Measurements from ENCODE around the gene AUTS2.
A peak's percentile ranks its signal among the peaks of the same experiment; 100 is the strongest.

The AUTS2 gene

DNA sequence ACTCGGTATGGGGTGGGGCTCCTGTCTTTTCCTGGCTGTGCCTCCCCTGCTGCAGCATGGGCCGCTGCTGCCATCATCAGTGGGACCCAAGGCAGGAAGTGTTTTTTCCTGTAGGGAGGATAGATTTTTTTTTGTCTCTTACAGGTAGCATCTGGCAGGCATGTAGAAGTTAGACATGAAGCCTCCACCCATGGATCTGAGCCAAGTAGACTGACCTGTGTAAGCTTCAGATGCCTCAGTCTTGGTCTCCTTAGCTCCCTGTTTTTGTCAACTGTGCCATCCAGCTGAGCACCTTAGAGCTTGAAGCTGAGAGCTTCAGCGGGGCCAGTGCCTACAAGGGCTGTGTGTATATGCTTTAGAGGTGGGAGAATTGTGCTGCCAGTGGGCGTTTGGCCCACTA, 93.5 kb downstream of the AUTS2 start:
- no peaks in the 10 kb centered on the region for H3K27me3 Mint-ChIP-seq
- H3K9me3 Mint-ChIP-seq: no peaks in the 10 kb centered on the region
- H3K36me3 Mint-ChIP-seq (ENCODE audit: insufficient read depth): no peaks in the 10 kb centered on the region
- no peak overlapping the region for H3K4me3 Mint-ChIP-seq
- H3K27ac Mint-ChIP-seq (ENCODE audit: low read depth): no peak overlapping the region
- no peak for ATAC-seq (replicated peaks; ENCODE audit: extremely low read depth, poor library complexity, severe bottlenecking)
- DNase-seq (ENCODE audit: low spot score in 2 of 2): no peak
- H3K4me1 Mint-ChIP-seq: peaks cover 19% of the 10 kb centered on the region

DNA sequence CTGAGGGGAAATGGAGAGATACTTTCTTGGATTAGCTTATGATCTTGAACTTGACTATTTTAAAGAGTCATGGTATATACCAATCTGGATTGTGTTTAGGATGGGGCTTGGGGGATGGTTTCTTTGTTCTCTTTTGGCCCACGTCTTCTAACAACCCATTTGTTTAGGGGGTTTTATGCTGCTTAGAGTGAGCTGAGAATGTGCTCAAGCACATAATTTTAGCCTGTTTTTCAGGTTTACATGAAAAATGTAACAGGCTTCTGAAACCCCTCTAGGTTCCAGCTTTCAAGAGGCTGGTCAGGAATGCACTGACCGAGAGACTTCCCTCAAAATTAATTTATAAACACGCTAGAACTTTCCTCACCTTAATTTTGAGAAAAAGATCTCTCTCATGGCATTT, 94.3 kb downstream of the AUTS2 start:
- Mint-ChIP-seq H3K27me3 (no peaks in the 10 kb centered on the region), H3K27ac (ENCODE audit: low read depth) (no peak overlapping the region), H3K36me3 (ENCODE audit: insufficient read depth) (no peaks in the 10 kb centered on the region), H3K4me1 (peaks cover 28% of the 10 kb centered on the region), H3K4me3 (no peak overlapping the region), H3K9me3 (no peaks in the 10 kb centered on the region)
- DNase-seq (ENCODE audit: low spot score in 2 of 2) (no peak), ATAC-seq (replicated peaks; ENCODE audit: extremely low read depth, poor library complexity, severe bottlenecking) (no peak)

DNA sequence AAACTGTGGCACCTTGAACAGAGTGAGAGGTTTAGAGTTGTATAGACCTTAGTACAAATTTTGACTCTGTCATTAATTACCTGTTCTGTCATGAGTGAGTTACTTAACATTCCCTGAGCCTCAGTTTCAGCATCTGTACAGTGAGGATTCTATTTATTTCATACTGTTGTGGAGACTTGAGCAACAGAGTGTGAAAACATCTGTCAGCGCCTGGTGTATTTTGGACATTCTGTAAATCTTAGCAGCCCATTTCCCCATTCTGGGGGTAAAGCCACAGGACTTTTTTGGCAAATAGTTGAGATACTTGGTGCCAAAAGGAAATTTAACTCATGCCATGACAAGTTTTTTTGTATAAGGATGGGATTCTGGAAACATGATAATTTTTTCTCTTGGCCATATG, 94.8 kb downstream of the AUTS2 start:
- Mint-ChIP-seq H3K36me3 (ENCODE audit: insufficient read depth) (no peaks in the 10 kb centered on the region), H3K27ac (ENCODE audit: low read depth) (no peak overlapping the region), H3K27me3 (no peaks in the 10 kb centered on the region), H3K9me3 (no peaks in the 10 kb centered on the region), H3K4me1 (peaks cover 32% of the 10 kb centered on the region), H3K4me3 (no peak overlapping the region)
- DNase-seq (ENCODE audit: low spot score in 2 of 2) (no peak), ATAC-seq (replicated peaks; ENCODE audit: extremely low read depth, poor library complexity, severe bottlenecking) (no peak)

DNA sequence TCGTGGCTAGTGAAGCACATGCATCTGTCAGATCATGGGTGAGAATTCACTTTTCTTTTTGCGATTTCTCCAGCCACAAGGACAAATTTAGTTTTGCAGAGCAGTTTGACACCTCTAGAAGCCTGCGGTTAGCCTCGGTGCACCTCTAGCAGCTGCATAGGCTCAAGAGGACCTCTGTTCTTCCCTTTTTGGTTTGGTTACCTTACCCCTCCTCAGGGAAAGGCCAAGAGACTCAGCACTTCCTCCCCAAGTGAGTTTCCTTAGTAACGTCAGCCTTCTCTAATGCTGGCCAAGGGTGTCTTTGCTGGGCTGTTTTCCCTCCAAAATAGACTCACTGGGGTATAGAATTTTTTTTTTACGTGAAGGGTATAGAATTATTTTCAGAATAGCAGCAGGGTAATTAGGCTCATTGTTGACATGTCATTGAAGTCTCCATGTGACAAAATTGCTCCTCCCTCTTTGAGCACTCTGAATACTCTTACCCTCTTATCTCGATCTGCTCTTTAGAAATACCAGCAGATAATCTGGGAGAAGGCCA, 97.8 kb downstream of the AUTS2 start:
- peak; percentile 76 for ATAC-seq (replicated peaks; ENCODE audit: extremely low read depth, poor library complexity, severe bottlenecking)

DNA sequence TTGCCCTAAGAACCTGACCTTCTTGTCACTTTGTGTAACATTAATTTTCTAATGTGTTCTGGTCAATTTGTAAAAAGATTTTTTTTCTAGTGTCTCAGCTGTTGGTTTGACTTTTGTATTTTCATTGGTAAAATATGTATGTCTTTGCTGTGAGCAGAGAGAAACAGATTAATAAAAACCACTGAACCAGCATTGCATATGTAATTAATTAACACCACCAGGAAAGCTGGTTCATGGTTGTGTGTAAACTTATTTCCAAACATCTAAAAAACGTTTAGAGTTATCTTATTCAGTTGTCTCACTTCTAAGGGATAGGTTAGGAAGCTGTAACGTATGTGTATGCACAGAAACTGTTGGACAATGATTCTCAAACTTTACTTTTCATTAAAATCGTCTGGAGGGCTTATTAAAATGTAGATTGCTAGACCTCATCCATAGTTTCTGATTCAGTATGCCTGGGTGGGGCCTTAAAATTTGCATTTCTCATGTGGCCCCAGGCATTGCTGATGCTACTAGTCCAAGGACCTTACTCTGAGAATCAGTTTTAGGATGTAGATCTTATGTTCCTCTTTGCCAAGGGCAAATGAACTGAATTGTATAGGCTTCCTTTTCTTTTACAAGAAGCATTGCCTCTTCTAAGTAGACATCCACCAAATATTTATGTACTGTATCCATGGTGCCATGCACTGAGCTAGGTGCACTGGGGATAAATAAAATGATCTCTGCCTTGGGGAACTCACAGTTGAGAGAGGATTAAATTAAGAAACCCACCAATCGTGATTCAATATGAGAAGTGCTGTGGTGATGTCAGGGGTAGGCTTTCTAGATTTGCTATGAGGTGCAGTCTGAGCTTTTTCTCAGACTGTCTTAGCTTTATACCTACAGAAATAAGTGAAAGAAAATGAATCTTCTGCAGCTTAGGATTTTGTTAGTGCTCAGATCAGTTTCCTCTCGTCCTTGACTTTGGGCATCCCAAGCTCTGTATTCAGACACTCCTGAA, 98.7 kb downstream of the AUTS2 start:
- Mint-ChIP-seq H3K27me3 (no peaks in the 10 kb centered on the region), H3K27ac (ENCODE audit: low read depth) (peak overlapping the region; percentile 79), H3K9me3 (no peaks in the 10 kb centered on the region), H3K4me1 (peaks cover 36% of the 10 kb centered on the region), H3K36me3 (ENCODE audit: insufficient read depth) (no peaks in the 10 kb centered on the region), H3K4me3 (peak overlapping the region; percentile 59)
- ATAC-seq (replicated peaks; ENCODE audit: extremely low read depth, poor library complexity, severe bottlenecking): no peak
- DNase-seq (ENCODE audit: low spot score in 2 of 2): no peak

More for the DNA sequence above, 97.8 kb downstream of the AUTS2 start:
- H3K27me3 Mint-ChIP-seq: no peaks in the 10 kb centered on the region
- H3K4me3 Mint-ChIP-seq: peak overlapping the region; percentile 59
- peaks cover 40% of the 10 kb centered on the region for H3K4me1 Mint-ChIP-seq
- no peaks in the 10 kb centered on the region for H3K36me3 Mint-ChIP-seq (ENCODE audit: insufficient read depth)
- peak overlapping the region; percentile 79 for H3K27ac Mint-ChIP-seq (ENCODE audit: low read depth)
- DNase-seq (ENCODE audit: low spot score in 2 of 2): no peak
- no peaks in the 10 kb centered on the region for H3K9me3 Mint-ChIP-seq

DNA sequence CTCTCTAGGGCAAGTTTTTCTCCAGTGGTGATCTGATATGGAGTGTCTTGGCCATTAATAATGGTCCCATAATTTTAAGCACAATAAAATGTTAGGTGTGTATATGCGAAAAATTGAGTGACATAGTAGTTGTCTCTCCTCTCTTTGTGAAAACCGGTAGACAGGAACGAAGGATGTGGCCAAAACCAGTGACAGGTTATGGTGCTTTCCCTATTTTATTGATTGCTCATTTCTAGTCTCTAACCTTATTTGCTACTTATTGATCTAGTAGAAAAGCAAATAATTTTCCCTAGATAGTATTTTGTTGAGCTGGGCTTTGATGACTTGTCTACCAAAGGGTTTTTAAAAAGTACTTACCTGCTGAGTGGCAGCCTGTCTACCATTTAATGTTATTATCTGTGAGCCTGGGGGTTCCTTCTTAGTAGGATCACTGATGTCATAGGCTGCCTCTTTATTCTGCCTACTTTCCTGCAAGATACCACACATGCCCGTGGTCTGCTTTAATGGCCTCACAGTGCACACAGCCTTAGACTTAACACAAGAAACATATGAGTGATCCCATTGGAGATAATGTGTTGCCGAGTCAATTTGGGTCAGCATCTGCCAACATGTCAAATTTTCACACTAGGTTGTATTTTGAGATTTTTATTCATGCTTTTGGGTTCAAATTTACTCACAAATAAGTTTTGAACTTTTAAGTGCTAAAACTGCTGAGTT, 100.0 kb downstream of the AUTS2 start:
- Mint-ChIP-seq H3K27me3 (no peaks in the 10 kb centered on the region), H3K4me1 (peaks cover 33% of the 10 kb centered on the region), H3K27ac (ENCODE audit: low read depth) (no peak overlapping the region), H3K36me3 (ENCODE audit: insufficient read depth) (no peaks in the 10 kb centered on the region), H3K4me3 (no peak overlapping the region), H3K9me3 (no peaks in the 10 kb centered on the region)
- DNase-seq (ENCODE audit: low spot score in 2 of 2): no peak
- ATAC-seq (replicated peaks; ENCODE audit: extremely low read depth, poor library complexity, severe bottlenecking): no peak

DNA sequence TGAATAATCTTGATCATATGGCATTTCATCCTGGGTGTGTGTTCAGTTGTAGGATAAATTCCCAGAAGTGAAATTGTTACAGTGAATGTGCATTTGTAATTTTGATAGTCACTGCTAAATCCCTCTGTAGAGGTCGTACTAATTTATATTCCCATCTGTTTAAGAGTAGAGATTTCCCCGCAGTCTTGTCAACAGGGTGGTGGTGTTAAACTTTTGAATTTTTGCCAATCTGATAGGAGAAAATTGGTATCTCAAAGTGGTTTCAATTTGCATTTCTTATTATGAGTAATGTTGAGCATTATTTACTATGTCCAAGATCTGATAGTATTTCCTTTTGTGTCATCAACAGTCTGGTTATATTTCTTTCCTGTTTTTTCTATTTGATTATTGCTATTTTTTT, 101.7 kb downstream of the AUTS2 start:
- Mint-ChIP-seq H3K27me3 (no peaks in the 10 kb centered on the region), H3K27ac (ENCODE audit: low read depth) (no peak overlapping the region), H3K36me3 (ENCODE audit: insufficient read depth) (no peaks in the 10 kb centered on the region), H3K9me3 (no peaks in the 10 kb centered on the region), H3K4me3 (no peak overlapping the region), H3K4me1 (peaks cover 33% of the 10 kb centered on the region)
- ATAC-seq (replicated peaks; ENCODE audit: extremely low read depth, poor library complexity, severe bottlenecking) (no peak), DNase-seq (ENCODE audit: low spot score in 2 of 2) (no peak)

DNA sequence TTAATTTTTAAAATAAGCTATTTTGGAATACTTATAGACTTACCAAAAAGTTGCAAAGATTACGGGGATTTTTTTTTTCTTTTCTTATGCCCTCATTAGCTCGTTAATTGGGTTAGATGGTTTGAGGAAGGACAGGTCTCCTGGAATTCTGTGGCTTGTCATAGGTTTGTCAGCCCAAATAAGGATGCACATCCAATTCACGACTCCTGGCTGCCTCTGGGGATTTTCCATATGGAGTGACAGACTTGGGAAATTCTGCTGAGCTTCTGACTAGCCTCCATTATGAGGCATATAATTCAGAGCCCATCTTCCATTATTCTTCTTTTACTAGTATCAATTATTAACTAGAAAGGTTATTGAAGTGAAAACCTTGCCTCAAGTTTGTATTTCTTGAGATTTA, 102.1 kb downstream of the AUTS2 start:
- Mint-ChIP-seq H3K27ac (ENCODE audit: low read depth) (no peak overlapping the region), H3K9me3 (no peaks in the 10 kb centered on the region), H3K4me3 (no peak overlapping the region), H3K4me1 (peaks cover 33% of the 10 kb centered on the region), H3K36me3 (ENCODE audit: insufficient read depth) (no peaks in the 10 kb centered on the region), H3K27me3 (no peaks in the 10 kb centered on the region)
- DNase-seq (ENCODE audit: low spot score in 2 of 2) (no peak), ATAC-seq (replicated peaks; ENCODE audit: extremely low read depth, poor library complexity, severe bottlenecking) (no peak)

DNA sequence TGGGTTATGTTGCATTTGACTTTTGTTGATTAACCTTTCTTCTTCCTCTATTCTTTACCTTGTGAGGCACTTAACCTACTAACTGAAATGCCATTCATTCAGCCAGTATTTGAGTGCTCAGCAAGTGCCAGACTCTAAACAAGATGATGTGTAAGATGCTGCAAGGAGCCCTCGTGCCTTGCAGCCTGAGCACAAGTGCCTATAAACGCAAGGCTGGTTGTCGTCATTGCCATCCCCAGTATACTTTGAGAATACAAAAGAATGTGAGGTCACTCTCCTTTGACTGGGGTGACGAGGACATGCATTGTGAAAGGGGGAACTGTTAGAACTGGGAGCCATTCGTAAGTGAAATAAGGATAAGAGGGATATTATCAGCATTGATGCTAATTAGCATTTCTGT, 103.0 kb downstream of the AUTS2 start:
- no peaks in the 10 kb centered on the region for H3K9me3 Mint-ChIP-seq
- no peak for DNase-seq (ENCODE audit: low spot score in 2 of 2)
- no peak for ATAC-seq (replicated peaks; ENCODE audit: extremely low read depth, poor library complexity, severe bottlenecking)
- H3K27me3 Mint-ChIP-seq: no peaks in the 10 kb centered on the region
- peaks cover 25% of the 10 kb centered on the region for H3K4me1 Mint-ChIP-seq
- no peak overlapping the region for H3K27ac Mint-ChIP-seq (ENCODE audit: low read depth)
- no peaks in the 10 kb centered on the region for H3K36me3 Mint-ChIP-seq (ENCODE audit: insufficient read depth)
- no peak overlapping the region for H3K4me3 Mint-ChIP-seq

DNA sequence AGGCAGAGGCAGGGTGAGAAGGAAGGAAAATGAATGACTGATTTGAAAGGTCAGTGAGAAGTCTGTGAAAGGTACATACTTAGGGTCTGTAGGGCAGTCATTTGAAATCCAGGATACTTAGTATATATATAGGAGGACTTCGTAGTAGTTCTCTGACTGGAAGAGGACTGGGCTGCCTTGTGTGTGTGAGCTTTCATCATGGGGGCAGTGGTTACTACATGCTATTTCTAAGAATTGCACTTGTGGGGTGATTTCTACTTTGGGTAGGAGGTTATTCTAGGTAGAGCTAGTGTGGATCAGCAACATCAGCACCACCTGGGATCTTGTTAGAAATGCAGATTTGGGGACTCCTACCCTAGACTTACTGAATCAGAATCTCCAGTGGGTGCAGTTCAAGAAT, 104.1 kb downstream of the AUTS2 start:
- Mint-ChIP-seq H3K9me3 (no peaks in the 10 kb centered on the region), H3K27ac (ENCODE audit: low read depth) (no peak overlapping the region), H3K27me3 (no peaks in the 10 kb centered on the region), H3K4me1 (peaks cover 14% of the 10 kb centered on the region), H3K4me3 (no peak overlapping the region), H3K36me3 (ENCODE audit: insufficient read depth) (no peaks in the 10 kb centered on the region)
- DNase-seq (ENCODE audit: low spot score in 2 of 2) (no peak), ATAC-seq (replicated peaks; ENCODE audit: extremely low read depth, poor library complexity, severe bottlenecking) (no peak)

DNA sequence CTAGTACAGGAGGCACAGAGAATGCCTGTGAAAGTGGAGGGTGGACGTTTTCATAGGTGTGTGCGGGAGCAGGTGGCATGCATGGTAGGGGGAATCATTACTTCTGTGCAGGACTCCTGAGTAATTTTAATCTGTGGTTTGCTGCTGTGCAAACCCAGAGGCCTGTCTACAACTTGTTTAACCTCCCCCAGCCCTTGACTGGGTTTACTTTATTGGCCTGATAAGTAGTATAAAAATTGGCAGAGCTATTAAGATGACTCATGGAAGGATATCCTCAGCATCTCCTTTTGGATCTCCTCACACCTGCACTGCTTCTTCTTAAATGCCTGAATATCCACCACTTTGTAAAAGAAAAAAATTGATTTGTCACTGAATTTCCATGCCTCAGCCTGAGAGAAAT, 104.8 kb downstream of the AUTS2 start:
- Mint-ChIP-seq H3K9me3 (no peaks in the 10 kb centered on the region), H3K4me1 (peaks cover 7% of the 10 kb centered on the region), H3K27me3 (peaks cover 3% of the 10 kb centered on the region), H3K4me3 (no peak overlapping the region), H3K27ac (ENCODE audit: low read depth) (no peak overlapping the region), H3K36me3 (ENCODE audit: insufficient read depth) (no peaks in the 10 kb centered on the region)
- ATAC-seq (replicated peaks; ENCODE audit: extremely low read depth, poor library complexity, severe bottlenecking) (no peak), DNase-seq (ENCODE audit: low spot score in 2 of 2) (no peak)

DNA sequence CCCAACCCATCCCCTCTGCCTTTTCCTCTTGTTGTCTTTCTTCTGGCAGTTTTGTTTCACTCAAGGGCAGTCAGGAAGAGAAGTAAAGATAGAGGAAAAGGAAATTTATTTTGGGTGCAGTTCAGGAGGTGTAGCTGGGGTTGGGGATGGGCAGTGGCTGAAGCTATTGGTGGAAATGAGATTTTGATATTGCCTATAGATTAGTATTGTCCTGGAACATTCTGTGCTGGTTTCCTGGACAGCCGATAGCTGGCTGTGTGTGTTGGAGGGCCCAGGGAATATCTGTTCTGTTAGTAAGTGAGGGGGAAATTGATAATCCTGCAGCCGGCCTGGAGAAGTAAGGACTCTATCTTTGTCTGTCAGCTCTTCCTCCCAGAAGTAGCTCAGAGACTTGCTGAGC, 107.8 kb downstream of the AUTS2 start:
- no peak for ATAC-seq (replicated peaks; ENCODE audit: extremely low read depth, poor library complexity, severe bottlenecking)
- Mint-ChIP-seq H3K4me1 (no peaks in the 10 kb centered on the region), H3K36me3 (ENCODE audit: insufficient read depth) (no peaks in the 10 kb centered on the region), H3K27me3 (peaks cover 17% of the 10 kb centered on the region), H3K4me3 (no peak overlapping the region), H3K9me3 (no peaks in the 10 kb centered on the region), H3K27ac (ENCODE audit: low read depth) (no peak overlapping the region)
- DNase-seq (ENCODE audit: low spot score in 2 of 2): no peak

DNA sequence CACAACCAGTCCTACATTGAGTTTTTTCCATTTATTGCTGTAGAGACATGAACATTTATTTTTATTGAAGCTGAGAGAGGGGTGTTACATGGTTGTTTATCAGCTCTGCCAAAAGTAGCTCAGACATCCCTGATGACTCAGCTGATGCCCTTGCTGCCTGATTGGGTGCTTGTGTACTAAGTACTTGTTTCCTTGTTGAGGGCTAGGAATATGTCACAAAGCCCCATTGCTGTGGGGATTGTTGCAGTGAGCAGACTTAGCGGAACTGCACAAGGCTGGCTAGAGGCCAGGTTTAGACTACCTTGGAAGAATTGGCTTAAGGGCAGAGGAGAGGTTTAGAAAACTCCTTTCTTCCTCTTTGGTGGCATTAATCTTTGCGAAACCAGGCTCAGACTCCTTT, 110.6 kb downstream of the AUTS2 start:
- Mint-ChIP-seq H3K27me3 (peaks cover 29% of the 10 kb centered on the region), H3K27ac (ENCODE audit: low read depth) (no peak overlapping the region), H3K9me3 (no peaks in the 10 kb centered on the region), H3K4me1 (no peaks in the 10 kb centered on the region), H3K36me3 (ENCODE audit: insufficient read depth) (no peaks in the 10 kb centered on the region), H3K4me3 (no peak overlapping the region)
- no peak for ATAC-seq (replicated peaks; ENCODE audit: extremely low read depth, poor library complexity, severe bottlenecking)
- no peak for DNase-seq (ENCODE audit: low spot score in 2 of 2)
